HG03196 (cell line): Measurements from ENCODE around the gene ITPR1.
"Not testable (repeated sequence)": the region's sequence is repeated elsewhere in the genome, so short reads cannot be mapped to it uniquely, and the experiment has no call there.

Experiments used
- ATAC-seq: cut with Tn5 transposase; IDR thresholded peaks from one replicate; pipeline ENCODE4 v1.9.1; 2021; ENCODE audit not compliant: unreplicated experiment

The ITPR1 gene

GRCh38 chr3:4588466-4588865 is 95.3 kb downstream of the ITPR1 start:
- ATAC-seq, result no peak

GRCh38 chr3:4589475-4590097 is 96.4 kb downstream of the ITPR1 start:
- no peak for ATAC-seq

GRCh38 chr3:4590849-4591248 is 97.7 kb downstream of the ITPR1 start:
- not testable (repeated sequence) for ATAC-seq

GRCh38 chr3:4591669-4592068 is 98.5 kb downstream of the ITPR1 start:
- ATAC-seq, result no peak

GRCh38 chr3:4593014-4593413 is 99.9 kb downstream of the ITPR1 start:
- no peak for ATAC-seq

GRCh38 chr3:4595710-4596113 is 102.6 kb downstream of the ITPR1 start:
- no peak for ATAC-seq

- ATAC-seq, result no peak
Measured at GRCh38 chr3:4596612-4597011, 103.5 kb downstream of the ITPR1 start.

- no peak for ATAC-seq
Measured at GRCh38 chr3:4597208-4597985, 104.2 kb downstream of the ITPR1 start.

GRCh38 chr3:4598232-4598631 is 105.1 kb downstream of the ITPR1 start:
- ATAC-seq, result not testable (repeated sequence)

GRCh38 chr3:4599612-4600011 is 106.5 kb downstream of the ITPR1 start:
- no peak for ATAC-seq

GRCh38 chr3:4600493-4600892 is 107.3 kb downstream of the ITPR1 start:
- ATAC-seq, result no peak

- ATAC-seq, result no peak
Measured at GRCh38 chr3:4601892-4602291, 108.7 kb downstream of the ITPR1 start.

- no peak for ATAC-seq
Measured at GRCh38 chr3:4604693-4605092, 111.5 kb downstream of the ITPR1 start.

GRCh38 chr3:4606911-4607310 is 113.8 kb downstream of the ITPR1 start:
- no peak for ATAC-seq

GRCh38 chr3:4613366-4613765 is 120.2 kb downstream of the ITPR1 start:
- ATAC-seq, result no peak

- ATAC-seq, result no peak
Measured at GRCh38 chr3:4614070-4614469, 120.9 kb downstream of the ITPR1 start.

GRCh38 chr3:4614927-4615326 is 121.8 kb downstream of the ITPR1 start:
- ATAC-seq, result no peak

- ATAC-seq, result no peak
Measured at GRCh38 chr3:4615750-4616149, 122.6 kb downstream of the ITPR1 start.

GRCh38 chr3:4623421-4623999 is 130.4 kb downstream of the ITPR1 start:
- ATAC-seq, result no peak

GRCh38 chr3:4627651-4628375 is 134.7 kb downstream of the ITPR1 start:
- ATAC-seq, result no peak
